Stimulated activated memory B cell treated with anti-CD40 and anti-IgM and Interleukin-4, amounts not matched to agents 10 μg/mL and 1 μg/mL and 100 μg/mL, for 72 hours (primary cell): ENCODE data around the gene CAT.
"Not testable (repeated sequence)": the region's sequence is repeated elsewhere in the genome, so short reads cannot be mapped to it uniquely, and the experiment has no call there.

Experiments
- ATAC-seq: fragments of 150-1000 bp; cut with Tn5 transposase; 2 replicates; pipeline ENCODE4 v1.10.0; 2021
- H3K27ac Mint-ChIP-seq: one replicate; pipeline ENCODE4 v1.8.0; 2022; ENCODE audit warnings: mild to moderate bottlenecking, mixed read lengths
- H3K27me3 Mint-ChIP-seq: one replicate; pipeline ENCODE4 v1.8.0; 2022; ENCODE audit warnings: mixed read lengths
- H3K36me3 Mint-ChIP-seq: one replicate; pipeline ENCODE4 v1.8.0; 2022; ENCODE audit warnings: mixed read lengths
- H3K4me1 Mint-ChIP-seq: one replicate; pipeline ENCODE4 v1.8.0; 2022; ENCODE audit warnings: mixed read lengths
- H3K4me3 Mint-ChIP-seq: one replicate; pipeline ENCODE4 v1.8.0; 2022; ENCODE audit warnings: mild to moderate bottlenecking, moderate library complexity, mixed read lengths
- H3K9me3 Mint-ChIP-seq: one replicate; pipeline ENCODE4 v1.8.0; 2022; ENCODE audit warnings: mixed read lengths

Gene CAT

GRCh38 chr11:34415538-34415937 lies 23.2 kb upstream of the CAT start:
- Mint-ChIP-seq H3K4me3 (no peak overlapping the region), H3K4me1 (peaks cover 3% of the 10 kb centered on the region), H3K27ac (no peak overlapping the region), H3K9me3 (peaks cover 15% of the 10 kb centered on the region), H3K36me3 (peaks cover 12% of the 10 kb centered on the region), H3K27me3 (peaks cover 58% of the 10 kb centered on the region)
- no peak for ATAC-seq

GRCh38 chr11:34416088-34416487 lies 22.6 kb upstream of the CAT start:
- H3K4me1 Mint-ChIP-seq = peaks cover 6% of the 10 kb centered on the region
- H3K4me3 Mint-ChIP-seq = no peak overlapping the region
- H3K9me3 Mint-ChIP-seq = peaks cover 15% of the 10 kb centered on the region
- H3K27ac Mint-ChIP-seq = no peak overlapping the region
- ATAC-seq = no peak
- H3K36me3 Mint-ChIP-seq = peaks cover 12% of the 10 kb centered on the region
- H3K27me3 Mint-ChIP-seq = peaks cover 64% of the 10 kb centered on the region

- Mint-ChIP-seq H3K4me1 (peaks cover 6% of the 10 kb centered on the region), H3K36me3 (peaks cover 12% of the 10 kb centered on the region), H3K4me3 (no peak overlapping the region), H3K27me3 (peaks cover 65% of the 10 kb centered on the region), H3K9me3 (peaks cover 15% of the 10 kb centered on the region), H3K27ac (no peak overlapping the region)
- ATAC-seq = no peak
Observed at GRCh38 chr11:34416766-34417165, 22.0 kb upstream of the CAT start.

GRCh38 chr11:34417202-34417601 lies 21.5 kb upstream of the CAT start:
- Mint-ChIP-seq H3K9me3 (peaks cover 15% of the 10 kb centered on the region), H3K4me3 (no peak overlapping the region), H3K27ac (no peak overlapping the region), H3K4me1 (peaks cover 9% of the 10 kb centered on the region), H3K27me3 (peaks cover 69% of the 10 kb centered on the region), H3K36me3 (peaks cover 12% of the 10 kb centered on the region)
- no peak for ATAC-seq

GRCh38 chr11:34419158-34419557 lies 19.6 kb upstream of the CAT start:
- Mint-ChIP-seq H3K36me3 (no peaks in the 10 kb centered on the region), H3K4me1 (peaks cover 12% of the 10 kb centered on the region), H3K27me3 (peaks cover 67% of the 10 kb centered on the region), H3K9me3 (peaks cover under 1% of the 10 kb centered on the region), H3K4me3 (no peak overlapping the region), H3K27ac (no peak overlapping the region)
- ATAC-seq = no peak

- Mint-ChIP-seq H3K27me3 (peaks cover 37% of the 10 kb centered on the region), H3K4me1 (peaks cover 12% of the 10 kb centered on the region), H3K4me3 (no peak overlapping the region), H3K27ac (no peak overlapping the region), H3K36me3 (no peaks in the 10 kb centered on the region), H3K9me3 (no peaks in the 10 kb centered on the region)
- no peak for ATAC-seq
Observed at GRCh38 chr11:34423300-34423699, 15.4 kb upstream of the CAT start.

- not testable (repeated sequence) for ATAC-seq, H3K9me3 Mint-ChIP-seq, H3K36me3 Mint-ChIP-seq, H3K27ac Mint-ChIP-seq, H3K4me3 Mint-ChIP-seq
- H3K27me3 Mint-ChIP-seq = peaks cover 44% of the 10 kb centered on the region
- H3K4me1 Mint-ChIP-seq = peaks cover 12% of the 10 kb centered on the region
Observed at GRCh38 chr11:34424826-34425225, 13.9 kb upstream of the CAT start.

- no peak for ATAC-seq
- Mint-ChIP-seq H3K4me1 (peaks cover 11% of the 10 kb centered on the region), H3K4me3 (no peak overlapping the region), H3K9me3 (no peaks in the 10 kb centered on the region), H3K27me3 (peaks cover 45% of the 10 kb centered on the region), H3K27ac (no peak overlapping the region), H3K36me3 (no peaks in the 10 kb centered on the region)
Observed at GRCh38 chr11:34425360-34425759, 13.4 kb upstream of the CAT start.

GRCh38 chr11:34425867-34426266 lies 12.9 kb upstream of the CAT start:
- Mint-ChIP-seq H3K27me3 (peaks cover 41% of the 10 kb centered on the region), H3K4me3 (no peak overlapping the region), H3K27ac (no peak overlapping the region), H3K36me3 (no peaks in the 10 kb centered on the region), H3K4me1 (peaks cover 6% of the 10 kb centered on the region), H3K9me3 (no peaks in the 10 kb centered on the region)
- ATAC-seq = no peak

- H3K4me3 Mint-ChIP-seq = no peak overlapping the region
- H3K9me3 Mint-ChIP-seq = no peaks in the 10 kb centered on the region
- H3K27me3 Mint-ChIP-seq = peaks cover 38% of the 10 kb centered on the region
- H3K27ac Mint-ChIP-seq = no peak overlapping the region
- ATAC-seq = no peak
- H3K4me1 Mint-ChIP-seq = peaks cover 6% of the 10 kb centered on the region
- H3K36me3 Mint-ChIP-seq = no peaks in the 10 kb centered on the region
Observed at GRCh38 chr11:34426766-34427185, 12.0 kb upstream of the CAT start.

- ATAC-seq = no peak
- H3K4me1 Mint-ChIP-seq = peaks cover 2% of the 10 kb centered on the region
- no peak overlapping the region for H3K4me3 Mint-ChIP-seq
- no peaks in the 10 kb centered on the region for H3K9me3 Mint-ChIP-seq
- no peaks in the 10 kb centered on the region for H3K36me3 Mint-ChIP-seq
- peaks cover 32% of the 10 kb centered on the region for H3K27me3 Mint-ChIP-seq
- no peak overlapping the region for H3K27ac Mint-ChIP-seq
Observed at GRCh38 chr11:34427186-34427805, 11.4 kb upstream of the CAT start.

GRCh38 chr11:34431979-34432378 lies 6.8 kb upstream of the CAT start:
- Mint-ChIP-seq H3K4me1 (peaks cover 6% of the 10 kb centered on the region), H3K9me3 (no peaks in the 10 kb centered on the region), H3K36me3 (no peaks in the 10 kb centered on the region), H3K27ac (no peak overlapping the region), H3K4me3 (no peak overlapping the region), H3K27me3 (peaks cover 28% of the 10 kb centered on the region)
- ATAC-seq = no peak

- peaks cover 6% of the 10 kb centered on the region for H3K4me1 Mint-ChIP-seq
- no peak for ATAC-seq
- no peaks in the 10 kb centered on the region for H3K36me3 Mint-ChIP-seq
- no peaks in the 10 kb centered on the region for H3K9me3 Mint-ChIP-seq
- no peak overlapping the region for H3K27ac Mint-ChIP-seq
- no peak overlapping the region for H3K4me3 Mint-ChIP-seq
- peaks cover 28% of the 10 kb centered on the region for H3K27me3 Mint-ChIP-seq
Observed at GRCh38 chr11:34432822-34433221, 5.9 kb upstream of the CAT start.

GRCh38 chr11:34433899-34434298 lies 4.8 kb upstream of the CAT start:
- no peak for ATAC-seq
- Mint-ChIP-seq H3K27ac (no peak overlapping the region), H3K4me3 (no peak overlapping the region), H3K4me1 (peaks cover 6% of the 10 kb centered on the region), H3K9me3 (no peaks in the 10 kb centered on the region), H3K36me3 (no peaks in the 10 kb centered on the region), H3K27me3 (peaks cover 24% of the 10 kb centered on the region)

GRCh38 chr11:34437224-34438125 lies 1.3 kb upstream of the CAT start:
- Mint-ChIP-seq H3K36me3 (peaks cover 7% of the 10 kb centered on the region), H3K4me1 (peaks cover 33% of the 10 kb centered on the region), H3K27me3 (peaks cover 8% of the 10 kb centered on the region), H3K4me3 (no peak overlapping the region), H3K27ac (no peak overlapping the region), H3K9me3 (no peaks in the 10 kb centered on the region)
- ATAC-seq = no peak
